ENCODE data around the gene RAP1GAP. TPM values are rescaled to one million over a fixed set of nuclear protein-coding genes. Genes with fewer than 3 reads are reported as not detected.

The RAP1GAP gene
- total and polyA plus RNA-seq, 9 of the 15 experiments (the other 6 are each of a cell fraction or from before 2014, with no cell fraction given): 0.29 to 30.2 (median 19.2) TPM

GRCh38 chr1:21687081-21687529, 17.9 kb upstream of the RAP1GAP start (continued):
- TF ChIP-seq FOXA3 (CRISPR knock-in tag; conservative IDR thresholded peaks at IDR 0.05 in 1 of 2, IDR thresholded peaks at IDR 0.05 in 1 of 2) (peak; percentile 23 to 54; a peak in 1 of 4 replicates), FOSL1 (tag; conservative IDR thresholded peaks at IDR 0.05) (peak; percentile 60; the same call in 1 of the 2 replicates), GATA2 (CRISPR knock-in tag; IDR thresholded peaks at IDR 0.05) (peak; percentile 85), MYNN (IDR thresholded peaks at IDR 0.05) (peak; percentile 48; the same call in 1 of the 2 replicates), MYNN (CRISPR knock-in tag; IDR thresholded peaks at IDR 0.05) (no peak), BCOR (IDR thresholded peaks at IDR 0.05) (no peak), GABPB2 (CRISPR knock-in tag; conservative IDR thresholded peaks at IDR 0.05) (no peak), EP400 (IDR thresholded peaks at IDR 0.05) (peak; percentile 45; the same call in 1 of the 2 replicates), ZNF589 (CRISPR knock-in tag; IDR thresholded peaks at IDR 0.05; ENCODE audit: low read depth) (peak; percentile 91), HDAC1 (IDR thresholded peaks at IDR 0.05) (peak in 1 of 2 experiments; percentile 67; a peak in 3 of 4 replicates), ARNT (IDR thresholded peaks at IDR 0.05) (peak in 1 of 2 experiments; percentile 14; a peak in 1 of 4 replicates), ZBTB9 (CRISPR knock-in tag; IDR thresholded peaks at IDR 0.05) (no peak), CREM (IDR thresholded peaks at IDR 0.05; ENCODE audit: low read depth) (peak; percentile 63), ZFP30 (CRISPR knock-in tag; IDR thresholded peaks at IDR 0.05; ENCODE audit: borderline replicate concordance) (no peak), ATF3 (IDR thresholded peaks at IDR 0.05) (peak; percentile 99), ATF3 (CRISPR knock-in tag; conservative IDR thresholded peaks at IDR 0.05) (no peak), GATAD2A (IDR thresholded peaks at IDR 0.05) (peak; percentile 73; the same call in 1 of the 2 replicates), CREB5 (CRISPR knock-in tag; IDR thresholded peaks at IDR 0.05) (no peak), MLX (CRISPR knock-in tag; conservative IDR thresholded peaks at IDR 0.05) (peak in 1 of 2 experiments; percentile 76; a peak in 1 of 4 replicates), MLLT1 (IDR thresholded peaks at IDR 0.05) (peak in 1 of 2 experiments; percentile 91; a peak in 2 of 4 replicates), ESRRA (IDR thresholded peaks at IDR 0.05; ENCODE audit: borderline replicate concordance, low read depth) (peak; percentile 81; the same call in 1 of the 2 replicates)

Measured in K562 (cell line).